ENCODE measurements around the gene EMCN.

EMCN gene

GRCh38 chr4:100489305-100489704 is 28.5 kb downstream of the EMCN start:
- no peak for DNase-seq (ENCODE audit: extremely low spot score)
- POLR2A ChIA-PET, result no interaction called here
- TF ChIP-seq SUZ12 (IDR thresholded peaks at IDR 0.05), result no peak
- CTCF ChIA-PET, result no interaction called here

- DNase-seq (ENCODE audit: extremely low spot score), result no peak
- ChIA-PET CTCF (no interaction called here), POLR2A (no interaction called here)
These were observed 31.3 kb downstream of the EMCN start for GRCh38 chr4:100486496-100486895.

GRCh38 chr4:100483796-100484195 is 34.0 kb downstream of the EMCN start:
- no peak for DNase-seq (ENCODE audit: extremely low spot score)
- TF ChIP-seq TARDBP (IDR thresholded peaks at IDR 0.05) (no peak), NFRKB (IDR thresholded peaks at IDR 0.05) (no peak), CTBP1 (IDR thresholded peaks at IDR 0.05; ENCODE audit: borderline replicate concordance) (no peak)
- POLR2A ChIA-PET, result no interaction called here
- CTCF ChIA-PET, result no interaction called here

More at GRCh38 chr4:100486496-100486895, 31.3 kb downstream of the EMCN start:
- TF ChIP-seq BHLHE40 (IDR thresholded peaks at IDR 0.05; ENCODE audit: borderline replicate concordance) (no peak), L3MBTL2 (conservative IDR thresholded peaks at IDR 0.05) (no peak), ELF4 (IDR thresholded peaks at IDR 0.05) (no peak), FOXK2 (IDR thresholded peaks at IDR 0.05) (no peak), FOXA1 (IDR thresholded peaks at IDR 0.05) (no peak), HDGF (IDR thresholded peaks at IDR 0.05; ENCODE audit: borderline replicate concordance) (no peak), SP1 (IDR thresholded peaks at IDR 0.05) (no peak), NFRKB (IDR thresholded peaks at IDR 0.05) (no peak), CTBP1 (IDR thresholded peaks at IDR 0.05; ENCODE audit: borderline replicate concordance) (no peak), ARNT (IDR thresholded peaks at IDR 0.05) (no peak), TARDBP (IDR thresholded peaks at IDR 0.05) (no peak), ZNF384 (IDR thresholded peaks at IDR 0.05) (no peak), FOXM1 (IDR thresholded peaks at IDR 0.05; ENCODE audit: borderline replicate concordance) (no peak)
- TF ChIP-seq, protein P1, sequence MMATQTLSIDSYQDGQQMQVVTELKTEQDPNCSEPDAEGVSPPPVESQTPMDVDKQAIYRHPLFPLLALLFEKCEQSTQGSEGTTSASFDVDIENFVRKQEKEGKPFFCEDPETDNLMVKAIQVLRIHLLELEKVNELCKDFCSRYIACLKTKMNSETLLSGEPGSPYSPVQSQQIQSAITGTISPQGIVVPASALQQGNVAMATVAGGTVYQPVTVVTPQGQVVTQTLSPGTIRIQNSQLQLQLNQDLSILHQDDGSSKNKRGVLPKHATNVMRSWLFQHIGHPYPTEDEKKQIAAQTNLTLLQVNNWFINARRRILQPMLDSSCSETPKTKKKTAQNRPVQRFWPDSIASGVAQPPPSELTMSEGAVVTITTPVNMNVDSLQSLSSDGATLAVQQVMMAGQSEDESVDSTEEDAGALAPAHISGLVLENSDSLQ (IDR thresholded peaks at IDR 0.05), result no peak

DNA sequence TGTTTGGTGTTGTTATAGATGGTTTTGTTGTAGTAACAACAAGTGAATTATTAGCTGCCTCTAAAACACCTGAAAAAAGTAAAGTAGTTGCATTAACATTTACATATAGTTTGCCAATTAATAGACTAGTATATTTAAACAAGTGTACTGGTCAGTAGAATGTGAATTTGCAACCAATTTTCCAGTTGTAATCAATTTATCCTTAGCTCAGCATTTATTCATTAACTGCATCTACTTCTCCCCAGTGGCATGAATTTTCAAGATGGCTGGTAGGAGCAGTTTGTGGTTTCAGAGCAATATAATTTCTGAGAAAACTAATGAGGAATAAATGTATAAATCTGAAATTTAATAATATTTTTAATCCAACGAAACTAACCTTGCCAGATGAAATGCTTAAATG is 37.9 kb downstream of the EMCN start:
- no peak for TF ChIP-seq FOXA1 (IDR thresholded peaks at IDR 0.05)
- no peak for TF ChIP-seq SP1 (IDR thresholded peaks at IDR 0.05)
- TF ChIP-seq ELF4 (IDR thresholded peaks at IDR 0.05), result no peak
- TF ChIP-seq ARNT (IDR thresholded peaks at IDR 0.05), result no peak
- TF ChIP-seq ZNF384 (IDR thresholded peaks at IDR 0.05), result no peak
- TF ChIP-seq L3MBTL2 (conservative IDR thresholded peaks at IDR 0.05), result no peak
- TF ChIP-seq SUZ12 (IDR thresholded peaks at IDR 0.05), result no peak
- no peak for DNase-seq (ENCODE audit: extremely low spot score)
- CTCF ChIA-PET, result no interaction called here
- POLR2A ChIA-PET, result no interaction called here

DNA sequence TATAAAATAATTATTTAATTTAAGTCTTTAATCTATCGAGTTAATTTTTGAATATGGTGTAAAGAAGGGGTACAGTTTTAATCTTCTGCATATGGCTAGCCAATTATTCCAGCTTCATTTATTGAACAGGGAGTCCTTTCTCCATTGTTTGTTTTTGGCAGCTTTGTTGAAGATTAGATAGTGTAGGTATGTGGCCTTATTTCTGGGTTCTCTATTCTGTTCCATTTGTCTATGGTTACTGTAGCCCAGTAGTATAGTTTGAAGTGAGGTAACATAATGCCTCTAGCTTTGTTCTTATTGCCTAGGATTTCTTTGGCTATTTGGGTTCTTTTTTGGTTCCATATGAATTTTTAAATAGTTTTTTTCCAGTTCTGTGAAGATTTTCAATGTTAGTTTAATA is 48.3 kb downstream of the EMCN start:
- TF ChIP-seq ELF4 (IDR thresholded peaks at IDR 0.05) (no peak), LEF1 (IDR thresholded peaks at IDR 0.05; ENCODE audit: borderline replicate concordance) (no peak), HDGF (IDR thresholded peaks at IDR 0.05; ENCODE audit: borderline replicate concordance) (no peak), ZNF384 (IDR thresholded peaks at IDR 0.05) (no peak), NFRKB (IDR thresholded peaks at IDR 0.05) (no peak), FOXM1 (IDR thresholded peaks at IDR 0.05; ENCODE audit: borderline replicate concordance) (no peak), BHLHE40 (IDR thresholded peaks at IDR 0.05; ENCODE audit: borderline replicate concordance) (no peak), L3MBTL2 (conservative IDR thresholded peaks at IDR 0.05) (no peak), ARNT (IDR thresholded peaks at IDR 0.05) (no peak), FOXA1 (IDR thresholded peaks at IDR 0.05) (no peak), SUZ12 (IDR thresholded peaks at IDR 0.05) (no peak), TARDBP (IDR thresholded peaks at IDR 0.05) (no peak), FOXK2 (IDR thresholded peaks at IDR 0.05) (no peak), CTBP1 (IDR thresholded peaks at IDR 0.05; ENCODE audit: borderline replicate concordance) (no peak), SP1 (IDR thresholded peaks at IDR 0.05) (no peak)
- TF ChIP-seq, protein P1 (IDR thresholded peaks at IDR 0.05), result no peak
- ChIA-PET CTCF (no interaction called here), POLR2A (no interaction called here)
- no peak for DNase-seq (ENCODE audit: extremely low spot score)

GRCh38 chr4:100466501-100466900 is 51.3 kb downstream of the EMCN start:
- POLR2A ChIA-PET, result no interaction called here
- DNase-seq (ENCODE audit: extremely low spot score), result no peak
- CTCF ChIA-PET, result no interaction called here
- TF ChIP-seq, protein P1 (IDR thresholded peaks at IDR 0.05), result no peak
- TF ChIP-seq LEF1 (IDR thresholded peaks at IDR 0.05; ENCODE audit: borderline replicate concordance) (no peak), SP1 (IDR thresholded peaks at IDR 0.05) (no peak), ARNT (IDR thresholded peaks at IDR 0.05) (no peak), FOXA1 (IDR thresholded peaks at IDR 0.05) (no peak), TARDBP (IDR thresholded peaks at IDR 0.05) (no peak), BHLHE40 (IDR thresholded peaks at IDR 0.05; ENCODE audit: borderline replicate concordance) (no peak), L3MBTL2 (conservative IDR thresholded peaks at IDR 0.05) (no peak), ZNF384 (IDR thresholded peaks at IDR 0.05) (no peak), SUZ12 (IDR thresholded peaks at IDR 0.05) (no peak), HDGF (IDR thresholded peaks at IDR 0.05; ENCODE audit: borderline replicate concordance) (no peak), FOXM1 (IDR thresholded peaks at IDR 0.05; ENCODE audit: borderline replicate concordance) (no peak), FOXK2 (IDR thresholded peaks at IDR 0.05) (no peak), NFRKB (IDR thresholded peaks at IDR 0.05) (no peak), ELF4 (IDR thresholded peaks at IDR 0.05) (no peak), CTBP1 (IDR thresholded peaks at IDR 0.05; ENCODE audit: borderline replicate concordance) (no peak)

Data from HEK293T (cell line).